ENCODE results near the gene DHCR24.

DHCR24 gene

DNA sequence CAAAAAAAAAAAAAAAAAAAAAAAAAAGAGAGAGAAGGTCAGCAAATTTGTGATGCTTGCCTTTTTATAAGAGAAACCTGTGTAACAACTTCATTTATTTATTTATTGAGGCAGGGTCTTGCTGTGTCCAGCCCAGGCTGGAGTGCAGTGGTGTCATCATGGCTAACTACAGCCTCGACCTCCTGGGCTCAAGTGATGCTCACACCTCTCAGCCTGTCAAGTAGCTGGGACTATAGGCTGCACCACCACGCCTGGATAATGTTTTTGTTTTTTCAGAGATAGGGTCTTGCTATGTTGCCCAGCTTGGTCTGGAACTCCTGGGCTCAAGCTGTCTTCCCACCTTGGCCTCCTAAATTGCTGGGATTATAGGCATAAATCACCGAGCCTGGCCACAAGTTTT is 42.4 kb downstream of the DHCR24 start:
- TF ChIP-seq, protein P1, sequence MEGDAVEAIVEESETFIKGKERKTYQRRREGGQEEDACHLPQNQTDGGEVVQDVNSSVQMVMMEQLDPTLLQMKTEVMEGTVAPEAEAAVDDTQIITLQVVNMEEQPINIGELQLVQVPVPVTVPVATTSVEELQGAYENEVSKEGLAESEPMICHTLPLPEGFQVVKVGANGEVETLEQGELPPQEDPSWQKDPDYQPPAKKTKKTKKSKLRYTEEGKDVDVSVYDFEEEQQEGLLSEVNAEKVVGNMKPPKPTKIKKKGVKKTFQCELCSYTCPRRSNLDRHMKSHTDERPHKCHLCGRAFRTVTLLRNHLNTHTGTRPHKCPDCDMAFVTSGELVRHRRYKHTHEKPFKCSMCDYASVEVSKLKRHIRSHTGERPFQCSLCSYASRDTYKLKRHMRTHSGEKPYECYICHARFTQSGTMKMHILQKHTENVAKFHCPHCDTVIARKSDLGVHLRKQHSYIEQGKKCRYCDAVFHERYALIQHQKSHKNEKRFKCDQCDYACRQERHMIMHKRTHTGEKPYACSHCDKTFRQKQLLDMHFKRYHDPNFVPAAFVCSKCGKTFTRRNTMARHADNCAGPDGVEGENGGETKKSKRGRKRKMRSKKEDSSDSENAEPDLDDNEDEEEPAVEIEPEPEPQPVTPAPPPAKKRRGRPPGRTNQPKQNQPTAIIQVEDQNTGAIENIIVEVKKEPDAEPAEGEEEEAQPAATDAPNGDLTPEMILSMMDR (IDR thresholded peaks at IDR 0.05; ENCODE audit: low read depth, low read length, missing control alignments) = no peak
- no peak for DNase-seq (ENCODE audit: extremely low read depth, low read depth)
- H3K4me3 ChIP-seq (replicated peaks; ENCODE audit: low read depth, low read length) = no peak overlapping the region

DNA sequence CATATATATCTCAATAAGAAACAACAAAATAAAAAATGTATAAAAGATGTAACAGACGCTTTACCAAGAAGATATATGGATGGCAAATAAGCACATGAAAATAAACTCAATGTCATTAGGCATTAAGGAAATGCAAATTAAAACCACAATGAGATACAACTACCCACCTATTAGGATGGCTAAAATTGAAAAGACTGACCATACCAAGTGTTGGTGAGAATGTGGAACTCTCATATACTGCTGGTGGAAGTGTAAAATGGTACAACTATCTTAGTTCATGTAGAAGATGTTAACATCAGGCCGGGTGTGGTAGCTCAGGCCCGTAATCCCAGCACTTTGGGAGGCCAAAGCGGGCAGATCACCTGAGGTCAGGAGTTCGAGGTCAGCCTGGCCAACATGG is 43.5 kb downstream of the DHCR24 start:
- no peak for DNase-seq (ENCODE audit: extremely low read depth, low read depth)
- H3K4me3 ChIP-seq (replicated peaks; ENCODE audit: low read depth, low read length) = no peak overlapping the region
- TF ChIP-seq, protein P1 (IDR thresholded peaks at IDR 0.05; ENCODE audit: low read depth, low read length, missing control alignments) = no peak

DNA sequence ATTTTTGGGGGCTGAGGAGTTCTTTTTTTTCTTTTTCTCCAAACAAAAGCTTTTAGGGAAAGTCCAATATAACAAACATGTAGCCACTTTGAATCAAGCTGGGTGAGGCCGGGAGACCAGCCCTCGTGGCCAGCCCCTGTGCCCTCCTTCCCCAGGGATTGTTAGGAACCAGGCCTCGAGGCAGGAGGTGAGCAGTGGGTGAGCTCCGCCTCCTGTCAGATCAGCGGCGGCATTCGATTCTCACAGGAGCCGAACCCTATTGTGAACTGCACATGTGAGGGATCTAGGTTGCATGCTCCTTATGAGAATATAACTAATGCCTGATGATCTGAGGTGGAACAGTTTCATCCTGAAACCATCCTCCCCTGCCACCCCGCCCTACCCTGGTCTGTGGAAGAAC is 44.0 kb downstream of the DHCR24 start:
- DNase-seq (ENCODE audit: extremely low read depth, low read depth) = no peak
- TF ChIP-seq, protein P1 (IDR thresholded peaks at IDR 0.05; ENCODE audit: low read depth, low read length, missing control alignments) = no peak
- no peak overlapping the region for H3K4me3 ChIP-seq (replicated peaks; ENCODE audit: low read depth, low read length)

GRCh38 chr1:54842206-54842915 is 44.6 kb downstream of the DHCR24 start:
- TF ChIP-seq, protein P1 (IDR thresholded peaks at IDR 0.05; ENCODE audit: low read depth, low read length, missing control alignments) = no peak
- DNase-seq (ENCODE audit: extremely low read depth, low read depth) = no peak
- no peak overlapping the region for H3K4me3 ChIP-seq (replicated peaks; ENCODE audit: low read depth, low read length)

DNA sequence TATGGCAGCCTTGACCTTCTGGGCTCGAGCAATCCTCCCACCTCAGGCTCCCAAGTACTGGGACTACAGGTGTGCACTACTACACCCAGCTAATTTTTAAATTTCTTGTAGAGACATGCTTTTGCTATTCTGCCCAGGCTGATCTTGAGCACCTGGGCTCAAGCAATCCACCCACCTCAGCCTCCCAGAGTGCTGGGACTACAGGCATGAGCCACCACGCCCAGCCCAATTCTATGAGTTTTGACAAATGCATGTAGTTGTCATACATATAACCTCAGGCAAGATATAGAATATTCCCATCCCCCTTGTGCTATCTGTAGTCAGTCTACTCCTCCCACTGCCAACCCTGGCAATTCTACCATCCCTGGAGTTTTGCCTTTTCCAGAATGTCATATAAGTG is 47.2 kb downstream of the DHCR24 start:
- TF ChIP-seq, protein P1 (IDR thresholded peaks at IDR 0.05; ENCODE audit: low read depth, low read length, missing control alignments) = no peak
- no peak for DNase-seq (ENCODE audit: extremely low read depth, low read depth)
- H3K4me3 ChIP-seq (replicated peaks; ENCODE audit: low read depth, low read length) = no peak overlapping the region

GRCh38 chr1:54838565-54839180 is 48.3 kb downstream of the DHCR24 start:
- DNase-seq (ENCODE audit: extremely low read depth, low read depth) = no peak
- H3K4me3 ChIP-seq (replicated peaks; ENCODE audit: low read depth, low read length) = no peak overlapping the region
- TF ChIP-seq, protein P1 (IDR thresholded peaks at IDR 0.05; ENCODE audit: low read depth, low read length, missing control alignments) = no peak

Measured in HFF-Myc (cell line).